Measurements from ENCODE around the gene PSD. TPM values are rescaled to one million over a fixed set of nuclear protein-coding genes. Genes with fewer than 3 reads are reported as not detected.

PSD gene
- polyA plus RNA-seq, 1 experiment = 1.8 TPM

DNA sequence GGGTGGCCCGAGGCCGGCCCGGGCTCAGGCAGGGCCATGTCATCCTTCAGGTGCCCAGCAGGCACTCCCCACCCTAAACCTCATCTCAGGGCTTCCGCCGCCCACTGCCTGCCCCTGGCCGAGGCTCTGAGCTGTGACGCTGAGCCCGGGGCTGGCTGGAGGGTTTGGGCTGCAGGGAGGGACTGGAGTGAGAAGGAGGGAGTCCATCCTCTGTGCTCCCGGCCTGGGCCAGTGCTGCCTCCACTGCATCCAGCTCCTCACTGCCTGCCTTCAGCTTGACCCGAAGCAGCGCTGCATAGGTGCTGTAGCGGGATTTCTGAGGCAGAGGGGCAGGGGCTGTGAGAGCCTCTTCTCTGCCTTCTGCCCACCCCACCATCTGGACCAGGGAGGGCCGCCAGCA, 15.5 kb downstream of the PSD start:
- TF ChIP-seq, protein P1, sequence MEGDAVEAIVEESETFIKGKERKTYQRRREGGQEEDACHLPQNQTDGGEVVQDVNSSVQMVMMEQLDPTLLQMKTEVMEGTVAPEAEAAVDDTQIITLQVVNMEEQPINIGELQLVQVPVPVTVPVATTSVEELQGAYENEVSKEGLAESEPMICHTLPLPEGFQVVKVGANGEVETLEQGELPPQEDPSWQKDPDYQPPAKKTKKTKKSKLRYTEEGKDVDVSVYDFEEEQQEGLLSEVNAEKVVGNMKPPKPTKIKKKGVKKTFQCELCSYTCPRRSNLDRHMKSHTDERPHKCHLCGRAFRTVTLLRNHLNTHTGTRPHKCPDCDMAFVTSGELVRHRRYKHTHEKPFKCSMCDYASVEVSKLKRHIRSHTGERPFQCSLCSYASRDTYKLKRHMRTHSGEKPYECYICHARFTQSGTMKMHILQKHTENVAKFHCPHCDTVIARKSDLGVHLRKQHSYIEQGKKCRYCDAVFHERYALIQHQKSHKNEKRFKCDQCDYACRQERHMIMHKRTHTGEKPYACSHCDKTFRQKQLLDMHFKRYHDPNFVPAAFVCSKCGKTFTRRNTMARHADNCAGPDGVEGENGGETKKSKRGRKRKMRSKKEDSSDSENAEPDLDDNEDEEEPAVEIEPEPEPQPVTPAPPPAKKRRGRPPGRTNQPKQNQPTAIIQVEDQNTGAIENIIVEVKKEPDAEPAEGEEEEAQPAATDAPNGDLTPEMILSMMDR (IDR thresholded peaks at IDR 0.05; ENCODE audit: insufficient read depth, low read depth, low read length) = no peak
- CTCF ChIA-PET = interaction anchor here (0.7 to 15.2 kb wide), 22 partner anchors 9 to 287 kb away, joined by 3 to 222 read pairs (median 5); partner anchors contain the start of gene FBXL15
- DNase-seq (ENCODE audit: low read depth) = no peak
- POLR2A ChIA-PET = no interaction called here
- H3K36me3 ChIP-seq (ENCODE audit: control insufficient read depth, insufficient read depth, low read length) = peaks cover 17% of the 10 kb centered on the region
- H3K27me3 ChIP-seq (ENCODE audit: control insufficient read depth, insufficient read depth, low read length) = peaks cover 6% of the 10 kb centered on the region
- H3K4me3 ChIP-seq (ENCODE audit: low read depth, low read length) = no peak overlapping the region

DNA sequence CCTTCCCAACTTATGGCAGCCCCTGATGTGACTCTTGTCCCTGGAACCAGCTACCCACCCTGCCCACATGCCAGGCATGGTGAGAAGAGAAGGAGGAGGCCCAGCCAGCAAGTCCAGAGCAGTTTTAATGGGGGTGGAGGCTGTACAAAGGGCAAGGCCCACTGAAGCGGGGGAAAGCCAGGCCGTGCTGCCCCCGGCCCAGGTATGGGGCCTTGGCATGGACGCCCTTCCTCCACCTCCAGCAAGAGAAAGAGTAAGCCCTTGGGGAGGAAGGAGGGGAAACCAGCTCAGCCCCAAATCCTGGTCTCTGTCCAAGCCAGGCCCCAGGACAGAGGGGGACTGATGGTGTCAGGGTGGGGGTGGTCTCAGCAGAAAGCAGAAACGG, 16.1 kb downstream of the PSD start:
- Histone ChIP-seq H3K4me3 (ENCODE audit: low read depth, low read length) (no peak overlapping the region), H3K27me3 (ENCODE audit: control insufficient read depth, insufficient read depth, low read length) (peaks cover 1% of the 10 kb centered on the region; the same call in 1 of the 2 replicates), H3K36me3 (ENCODE audit: control insufficient read depth, insufficient read depth, low read length) (peaks cover 20% of the 10 kb centered on the region)
- no peak for DNase-seq (ENCODE audit: low read depth)
- CTCF ChIA-PET = interaction anchor here (0.8 to 15.2 kb wide), 12 partner anchors 9 to 236 kb away, joined by 3 to 222 read pairs (median 4); partner anchors contain the start of gene FBXL15
- TF ChIP-seq, protein P1 (IDR thresholded peaks at IDR 0.05; ENCODE audit: insufficient read depth, low read depth, low read length) = no peak
- POLR2A ChIA-PET = interaction anchor here (0.6 kb wide), 1 partner anchor 289 kb away, joined by 23 read pairs; no protein-coding TSS in a partner anchor

DNA sequence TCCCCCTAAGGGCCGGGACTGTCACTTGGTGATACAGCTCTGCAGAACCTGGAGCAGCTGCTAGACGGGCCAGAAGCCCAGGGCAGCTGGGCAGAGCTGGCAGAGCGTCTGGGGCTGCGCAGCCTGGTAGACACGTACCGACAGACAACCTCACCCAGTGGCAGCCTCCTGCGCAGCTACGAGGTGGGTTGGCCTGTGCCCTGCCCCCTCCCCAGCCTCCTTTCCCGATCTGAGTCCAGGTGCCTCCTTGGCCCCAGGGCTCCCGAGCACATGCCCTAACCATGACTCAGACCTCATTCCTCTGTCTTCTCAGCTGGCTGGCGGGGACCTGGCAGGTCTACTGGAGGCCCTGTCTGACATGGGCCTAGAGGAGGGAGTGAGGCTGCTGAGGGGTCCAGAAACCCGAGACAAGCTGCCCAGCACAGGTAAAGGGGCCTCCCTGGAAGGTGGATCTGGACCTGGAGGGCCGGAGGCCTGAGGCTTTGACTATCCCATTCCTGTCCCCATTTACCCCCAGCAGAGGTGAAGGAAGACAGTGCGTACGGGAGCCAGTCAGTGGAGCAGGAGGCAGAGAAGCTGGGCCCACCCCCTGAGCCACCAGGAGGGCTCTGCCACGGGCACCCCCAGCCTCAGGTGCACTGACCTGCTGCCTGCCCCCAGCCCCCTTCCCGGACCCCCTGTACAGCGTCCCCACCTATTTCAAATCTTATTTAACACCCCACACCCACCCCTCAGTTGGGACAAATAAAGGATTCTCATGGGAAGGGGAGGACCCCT, 16.7 kb downstream of the PSD start:
- Histone ChIP-seq H3K36me3 (ENCODE audit: control insufficient read depth, insufficient read depth, low read length) (peaks cover 22% of the 10 kb centered on the region), H3K27me3 (ENCODE audit: control insufficient read depth, insufficient read depth, low read length) (no peaks in the 10 kb centered on the region; the same call in 1 of the 2 replicates), H3K4me3 (ENCODE audit: low read depth, low read length) (no peak overlapping the region)
- DNase-seq (ENCODE audit: low read depth) = no peak
- POLR2A ChIA-PET = interaction anchor here (0.6 kb wide), 1 partner anchor 289 kb away, joined by 23 read pairs; no protein-coding TSS in a partner anchor
- TF ChIP-seq, protein P1 (IDR thresholded peaks at IDR 0.05; ENCODE audit: insufficient read depth, low read depth, low read length) = no peak
- CTCF ChIA-PET = interaction anchor here (0.8 to 15.2 kb wide), 10 partner anchors 8 to 232 kb away, joined by 3 to 222 read pairs (median 3); partner anchors contain the start of gene FBXL15

DNA sequence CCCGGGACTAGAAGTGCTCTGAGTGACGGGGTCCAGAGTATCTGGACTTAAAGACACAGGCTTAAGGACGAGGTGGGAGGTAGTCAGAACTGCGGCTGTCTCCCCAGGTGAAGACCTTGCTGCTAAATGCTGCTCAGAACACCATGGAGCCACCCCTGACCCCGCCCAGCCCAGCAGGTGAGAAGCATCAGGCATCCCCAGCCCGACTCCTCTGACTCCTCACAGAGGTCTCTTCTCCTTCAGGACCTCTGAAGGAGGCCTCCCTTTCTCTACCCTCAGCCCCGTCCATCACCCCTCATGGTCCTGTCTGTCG, 17.3 kb downstream of the PSD start:
- CTCF ChIA-PET = interaction anchor here (0.6 to 15.2 kb wide), 9 partner anchors 10 to 267 kb away, joined by 3 to 222 read pairs (median 3); partner anchors contain the start of gene FBXL15
- TF ChIP-seq, protein P1 (IDR thresholded peaks at IDR 0.05; ENCODE audit: insufficient read depth, low read depth, low read length) = no peak
- Histone ChIP-seq H3K27me3 (ENCODE audit: control insufficient read depth, insufficient read depth, low read length) (no peaks in the 10 kb centered on the region), H3K4me3 (ENCODE audit: low read depth, low read length) (no peak overlapping the region), H3K36me3 (ENCODE audit: control insufficient read depth, insufficient read depth, low read length) (peaks cover 24% of the 10 kb centered on the region)
- DNase-seq (ENCODE audit: low read depth) = no peak
- POLR2A ChIA-PET = no interaction called here

DNA sequence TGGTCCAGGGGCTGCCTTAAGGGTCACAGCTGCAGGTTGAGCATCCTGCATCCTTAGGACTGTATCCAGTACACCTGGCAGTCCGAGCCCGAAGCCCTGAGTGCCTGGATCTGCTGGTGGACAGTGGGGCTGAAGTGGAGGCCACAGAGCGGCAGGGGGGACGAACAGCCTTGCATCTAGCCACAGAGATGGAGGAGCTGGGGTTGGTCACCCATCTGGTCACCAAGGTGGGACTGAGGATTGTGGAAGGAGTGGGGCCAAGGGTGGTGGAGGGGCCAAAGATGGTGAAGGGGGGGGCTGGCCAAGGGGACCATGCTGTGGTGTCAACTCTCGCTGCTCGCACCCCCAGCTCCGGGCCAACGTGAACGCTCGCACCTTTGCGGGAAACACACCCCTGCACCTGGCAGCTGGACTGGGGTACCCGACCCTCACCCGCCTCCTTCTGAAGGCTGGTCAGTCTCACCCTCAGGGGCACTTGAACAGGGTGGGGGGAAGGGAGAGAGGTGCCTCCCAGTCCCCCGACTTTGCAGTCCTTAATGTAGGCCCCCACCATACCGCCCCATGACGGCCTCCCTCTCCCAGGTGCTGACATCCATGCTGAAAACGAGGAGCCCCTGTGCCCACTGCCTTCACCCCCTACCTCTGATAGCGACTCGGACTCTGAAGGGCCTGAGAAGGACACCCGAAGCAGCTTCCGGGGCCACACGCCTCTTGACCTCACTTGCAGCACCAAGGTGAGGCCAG, 17.8 kb downstream of the PSD start:
- DNase-seq (ENCODE audit: low read depth) = no peak
- CTCF ChIA-PET = interaction anchor here (0.6 to 15.2 kb wide), 14 partner anchors 11 to 266 kb away, joined by 3 to 222 read pairs (median 6); partner anchors contain the start of genes CUEDC2, FBXL15 and PITX3
- Histone ChIP-seq H3K36me3 (ENCODE audit: control insufficient read depth, insufficient read depth, low read length) (peaks cover 24% of the 10 kb centered on the region), H3K4me3 (ENCODE audit: low read depth, low read length) (no peak overlapping the region), H3K27me3 (ENCODE audit: control insufficient read depth, insufficient read depth, low read length) (no peaks in the 10 kb centered on the region)
- TF ChIP-seq, protein P1 (IDR thresholded peaks at IDR 0.05; ENCODE audit: insufficient read depth, low read depth, low read length) = no peak
- POLR2A ChIA-PET = no interaction called here

Data from BJ (cell line).